Measurements from ENCODE around the gene SPRY2. TPM values are rescaled to one million over a fixed set of nuclear protein-coding genes. Genes with fewer than 3 reads are reported as not detected.
A peak's percentile ranks its signal among the peaks of the same experiment; 100 is the strongest.

Gene SPRY2
- total and polyA plus RNA-seq, 2 of the 13 experiments (the other 11 are each of a cell fraction or from before 2014, with no cell fraction given): 7.4 to 25.1 TPM

DNA sequence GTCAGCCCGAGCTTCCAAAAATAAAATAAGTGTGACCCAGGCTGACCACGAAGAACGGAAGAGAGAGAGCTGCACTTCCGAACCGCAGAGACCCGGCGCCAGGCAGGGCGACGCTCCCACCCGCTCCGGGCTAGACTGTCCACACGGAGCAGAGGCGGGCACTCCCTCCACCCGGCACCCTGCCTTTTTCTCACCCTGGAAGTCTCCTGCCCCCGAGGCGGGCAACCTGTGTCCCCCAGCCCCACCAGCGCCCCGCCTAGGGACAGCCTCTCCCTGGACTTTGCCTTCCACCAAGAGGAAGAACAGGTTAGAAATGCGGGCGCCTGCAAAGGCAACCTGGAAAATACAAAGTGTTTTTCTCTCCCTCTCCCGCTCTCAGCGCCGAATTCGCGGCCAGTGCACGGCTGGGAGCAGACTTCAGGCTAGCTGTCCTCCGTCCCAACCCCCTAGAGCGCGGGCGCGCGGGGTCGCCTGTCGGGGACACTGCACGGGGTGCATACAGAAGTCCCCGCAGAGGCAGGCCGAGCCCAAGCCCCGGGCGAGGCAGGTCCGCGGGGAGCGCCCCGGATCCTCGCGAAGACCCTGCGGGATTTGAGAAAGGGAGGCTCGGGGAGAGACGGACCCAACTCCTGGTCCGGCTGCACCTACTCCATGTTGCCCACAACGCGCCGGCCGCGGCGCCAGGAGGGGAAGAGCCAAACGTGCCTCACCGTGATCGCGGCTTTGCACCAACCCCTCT lies 845 bp downstream of the SPRY2 start (continued):
- TF ChIP-seq, protein P1, sequence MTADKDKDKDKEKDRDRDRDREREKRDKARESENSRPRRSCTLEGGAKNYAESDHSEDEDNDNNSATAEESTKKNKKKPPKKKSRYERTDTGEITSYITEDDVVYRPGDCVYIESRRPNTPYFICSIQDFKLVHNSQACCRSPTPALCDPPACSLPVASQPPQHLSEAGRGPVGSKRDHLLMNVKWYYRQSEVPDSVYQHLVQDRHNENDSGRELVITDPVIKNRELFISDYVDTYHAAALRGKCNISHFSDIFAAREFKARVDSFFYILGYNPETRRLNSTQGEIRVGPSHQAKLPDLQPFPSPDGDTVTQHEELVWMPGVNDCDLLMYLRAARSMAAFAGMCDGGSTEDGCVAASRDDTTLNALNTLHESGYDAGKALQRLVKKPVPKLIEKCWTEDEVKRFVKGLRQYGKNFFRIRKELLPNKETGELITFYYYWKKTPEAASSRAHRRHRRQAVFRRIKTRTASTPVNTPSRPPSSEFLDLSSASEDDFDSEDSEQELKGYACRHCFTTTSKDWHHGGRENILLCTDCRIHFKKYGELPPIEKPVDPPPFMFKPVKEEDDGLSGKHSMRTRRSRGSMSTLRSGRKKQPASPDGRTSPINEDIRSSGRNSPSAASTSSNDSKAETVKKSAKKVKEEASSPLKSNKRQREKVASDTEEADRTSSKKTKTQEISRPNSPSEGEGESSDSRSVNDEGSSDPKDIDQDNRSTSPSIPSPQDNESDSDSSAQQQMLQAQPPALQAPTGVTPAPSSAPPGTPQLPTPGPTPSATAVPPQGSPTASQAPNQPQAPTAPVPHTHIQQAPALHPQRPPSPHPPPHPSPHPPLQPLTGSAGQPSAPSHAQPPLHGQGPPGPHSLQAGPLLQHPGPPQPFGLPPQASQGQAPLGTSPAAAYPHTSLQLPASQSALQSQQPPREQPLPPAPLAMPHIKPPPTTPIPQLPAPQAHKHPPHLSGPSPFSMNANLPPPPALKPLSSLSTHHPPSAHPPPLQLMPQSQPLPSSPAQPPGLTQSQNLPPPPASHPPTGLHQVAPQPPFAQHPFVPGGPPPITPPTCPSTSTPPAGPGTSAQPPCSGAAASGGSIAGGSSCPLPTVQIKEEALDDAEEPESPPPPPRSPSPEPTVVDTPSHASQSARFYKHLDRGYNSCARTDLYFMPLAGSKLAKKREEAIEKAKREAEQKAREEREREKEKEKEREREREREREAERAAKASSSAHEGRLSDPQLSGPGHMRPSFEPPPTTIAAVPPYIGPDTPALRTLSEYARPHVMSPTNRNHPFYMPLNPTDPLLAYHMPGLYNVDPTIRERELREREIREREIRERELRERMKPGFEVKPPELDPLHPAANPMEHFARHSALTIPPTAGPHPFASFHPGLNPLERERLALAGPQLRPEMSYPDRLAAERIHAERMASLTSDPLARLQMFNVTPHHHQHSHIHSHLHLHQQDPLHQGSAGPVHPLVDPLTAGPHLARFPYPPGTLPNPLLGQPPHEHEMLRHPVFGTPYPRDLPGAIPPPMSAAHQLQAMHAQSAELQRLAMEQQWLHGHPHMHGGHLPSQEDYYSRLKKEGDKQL (CRISPR knock-in tag; IDR thresholded peaks at IDR 0.05; ENCODE audit: low read depth): no peak
- no peak for TF ChIP-seq ZSCAN30 (CRISPR knock-in tag; IDR thresholded peaks at IDR 0.05)
- TF ChIP-seq ZFP90 (CRISPR knock-in tag; IDR thresholded peaks at IDR 0.05; ENCODE audit: borderline replicate concordance): no peak
- no peak for TF ChIP-seq ZNF12 (CRISPR knock-in tag; IDR thresholded peaks at IDR 0.05)
- TF ChIP-seq ZSCAN31 (CRISPR knock-in tag; IDR thresholded peaks at IDR 0.05; ENCODE audit: low read depth): peak; percentile 9; the same call in 1 of the 2 replicates
- TF ChIP-seq JUN (CRISPR knock-in tag; IDR thresholded peaks at IDR 0.05): no peak
- TF ChIP-seq, protein P2, sequence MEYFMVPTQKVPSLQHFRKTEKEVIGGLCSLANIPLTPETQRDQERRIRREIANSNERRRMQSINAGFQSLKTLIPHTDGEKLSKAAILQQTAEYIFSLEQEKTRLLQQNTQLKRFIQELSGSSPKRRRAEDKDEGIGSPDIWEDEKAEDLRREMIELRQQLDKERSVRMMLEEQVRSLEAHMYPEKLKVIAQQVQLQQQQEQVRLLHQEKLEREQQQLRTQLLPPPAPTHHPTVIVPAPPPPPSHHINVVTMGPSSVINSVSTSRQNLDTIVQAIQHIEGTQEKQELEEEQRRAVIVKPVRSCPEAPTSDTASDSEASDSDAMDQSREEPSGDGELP (IDR thresholded peaks at IDR 0.05; ENCODE audit: borderline replicate concordance, low read depth): no peak
- TF ChIP-seq, protein P3, sequence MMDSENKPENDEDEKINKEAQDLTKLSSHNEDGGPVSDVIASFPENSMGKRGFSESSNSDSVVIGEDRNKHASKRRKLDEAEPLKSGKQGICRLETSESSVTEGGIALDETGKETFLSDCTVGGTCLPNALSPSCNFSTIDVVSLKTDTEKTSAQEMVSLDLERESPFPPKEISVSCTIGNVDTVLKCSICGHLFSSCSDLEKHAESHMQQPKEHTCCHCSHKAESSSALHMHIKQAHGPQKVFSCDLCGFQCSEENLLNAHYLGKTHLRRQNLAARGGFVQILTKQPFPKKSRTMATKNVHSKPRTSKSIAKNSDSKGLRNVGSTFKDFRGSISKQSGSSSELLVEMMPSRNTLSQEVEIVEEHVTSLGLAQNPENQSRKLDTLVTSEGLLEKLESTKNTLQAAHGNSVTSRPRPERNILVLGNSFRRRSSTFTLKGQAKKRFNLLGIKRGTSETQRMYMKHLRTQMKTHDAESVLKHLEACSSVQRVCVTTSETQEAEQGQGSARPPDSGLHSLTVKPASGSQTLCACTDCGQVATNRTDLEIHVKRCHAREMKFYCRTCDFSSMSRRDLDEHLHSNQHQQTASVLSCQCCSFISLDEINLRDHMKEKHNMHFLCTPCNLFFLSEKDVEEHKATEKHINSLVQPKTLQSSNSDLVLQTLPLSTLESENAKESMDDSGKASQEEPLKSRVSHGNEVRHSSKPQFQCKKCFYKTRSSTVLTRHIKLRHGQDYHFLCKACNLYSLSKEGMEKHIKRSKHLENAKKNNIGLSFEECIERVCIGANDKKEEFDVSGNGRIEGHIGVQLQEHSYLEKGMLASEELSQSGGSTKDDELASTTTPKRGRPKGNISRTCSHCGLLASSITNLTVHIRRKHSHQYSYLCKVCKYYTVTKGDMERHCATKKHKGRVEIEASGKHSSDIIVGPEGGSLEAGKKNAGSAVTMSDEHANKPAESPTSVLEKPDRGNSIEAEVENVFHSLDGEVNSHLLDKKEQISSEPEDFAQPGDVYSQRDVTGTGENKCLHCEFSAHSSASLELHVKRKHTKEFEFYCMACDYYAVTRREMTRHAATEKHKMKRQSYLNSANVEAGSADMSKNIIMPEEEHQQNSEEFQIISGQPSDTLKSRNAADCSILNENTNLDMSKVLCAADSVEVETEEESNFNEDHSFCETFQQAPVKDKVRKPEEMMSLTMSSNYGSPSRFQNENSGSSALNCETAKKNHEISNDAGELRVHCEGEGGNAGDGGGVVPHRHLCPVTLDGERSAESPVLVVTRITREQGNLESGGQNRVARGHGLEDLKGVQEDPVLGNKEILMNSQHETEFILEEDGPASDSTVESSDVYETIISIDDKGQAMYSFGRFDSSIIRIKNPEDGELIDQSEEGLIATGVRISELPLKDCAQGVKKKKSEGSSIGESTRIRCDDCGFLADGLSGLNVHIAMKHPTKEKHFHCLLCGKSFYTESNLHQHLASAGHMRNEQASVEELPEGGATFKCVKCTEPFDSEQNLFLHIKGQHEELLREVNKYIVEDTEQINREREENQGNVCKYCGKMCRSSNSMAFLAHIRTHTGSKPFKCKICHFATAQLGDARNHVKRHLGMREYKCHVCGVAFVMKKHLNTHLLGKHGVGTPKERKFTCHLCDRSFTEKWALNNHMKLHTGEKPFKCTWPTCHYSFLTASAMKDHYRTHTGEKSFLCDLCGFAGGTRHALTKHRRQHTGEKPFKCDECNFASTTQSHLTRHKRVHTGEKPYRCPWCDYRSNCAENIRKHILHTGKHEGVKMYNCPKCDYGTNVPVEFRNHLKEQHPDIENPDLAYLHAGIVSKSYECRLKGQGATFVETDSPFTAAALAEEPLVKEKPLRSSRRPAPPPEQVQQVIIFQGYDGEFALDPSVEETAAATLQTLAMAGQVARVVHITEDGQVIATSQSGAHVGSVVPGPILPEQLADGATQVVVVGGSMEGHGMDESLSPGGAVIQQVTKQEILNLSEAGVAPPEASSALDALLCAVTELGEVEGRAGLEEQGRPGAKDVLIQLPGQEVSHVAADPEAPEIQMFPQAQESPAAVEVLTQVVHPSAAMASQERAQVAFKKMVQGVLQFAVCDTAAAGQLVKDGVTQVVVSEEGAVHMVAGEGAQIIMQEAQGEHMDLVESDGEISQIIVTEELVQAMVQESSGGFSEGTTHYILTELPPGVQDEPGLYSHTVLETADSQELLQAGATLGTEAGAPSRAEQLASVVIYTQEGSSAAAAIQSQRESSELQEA (CRISPR knock-in tag; IDR thresholded peaks at IDR 0.05; ENCODE audit: not compliant biosample characterization): no peak
- TF ChIP-seq ZNF629 (CRISPR knock-in tag; conservative IDR thresholded peaks at IDR 0.05): no peak
- no peak for TF ChIP-seq TAF1 (CRISPR knock-in tag; IDR thresholded peaks at IDR 0.05)
- TF ChIP-seq, protein P4, sequence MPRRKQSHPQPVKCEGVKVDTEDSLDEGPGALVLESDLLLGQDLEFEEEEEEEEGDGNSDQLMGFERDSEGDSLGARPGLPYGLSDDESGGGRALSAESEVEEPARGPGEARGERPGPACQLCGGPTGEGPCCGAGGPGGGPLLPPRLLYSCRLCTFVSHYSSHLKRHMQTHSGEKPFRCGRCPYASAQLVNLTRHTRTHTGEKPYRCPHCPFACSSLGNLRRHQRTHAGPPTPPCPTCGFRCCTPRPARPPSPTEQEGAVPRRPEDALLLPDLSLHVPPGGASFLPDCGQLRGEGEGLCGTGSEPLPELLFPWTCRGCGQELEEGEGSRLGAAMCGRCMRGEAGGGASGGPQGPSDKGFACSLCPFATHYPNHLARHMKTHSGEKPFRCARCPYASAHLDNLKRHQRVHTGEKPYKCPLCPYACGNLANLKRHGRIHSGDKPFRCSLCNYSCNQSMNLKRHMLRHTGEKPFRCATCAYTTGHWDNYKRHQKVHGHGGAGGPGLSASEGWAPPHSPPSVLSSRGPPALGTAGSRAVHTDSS (CRISPR knock-in tag; conservative IDR thresholded peaks at IDR 0.05): no peak
- TF ChIP-seq MAFG (CRISPR knock-in tag; IDR thresholded peaks at IDR 0.05): no peak

Measured in HepG2 (cell line).